ENCODE measurements around the gene ITGA2.

Gene ITGA2

DNA sequence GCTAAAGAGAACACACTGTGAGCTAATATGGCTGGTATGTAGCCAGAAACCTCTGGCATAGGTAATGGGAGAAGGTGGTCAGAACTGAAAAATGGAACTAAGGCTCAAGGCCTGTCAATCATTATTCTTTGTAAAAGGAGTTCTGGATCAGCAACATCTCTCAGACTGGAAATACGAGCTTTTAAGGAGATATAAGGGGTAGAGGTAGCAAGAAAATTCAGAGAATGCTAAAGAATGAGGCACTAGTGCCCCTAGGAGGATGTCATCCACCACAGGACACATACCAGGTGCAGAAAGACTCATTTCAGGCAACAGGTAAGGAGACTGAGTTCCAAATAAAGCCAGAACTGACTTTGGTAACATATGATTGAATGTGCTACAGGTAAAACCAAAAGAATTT, 139.3 kb downstream of the ITGA2 start:
- H3K4me3 ChIP-seq (replicated peaks; ENCODE audit: insufficient read depth, low read length): no peak overlapping the region
- no peak for DNase-seq (ENCODE audit: low read depth in 1 of 2, low spot score in 1 of 2)

DNA sequence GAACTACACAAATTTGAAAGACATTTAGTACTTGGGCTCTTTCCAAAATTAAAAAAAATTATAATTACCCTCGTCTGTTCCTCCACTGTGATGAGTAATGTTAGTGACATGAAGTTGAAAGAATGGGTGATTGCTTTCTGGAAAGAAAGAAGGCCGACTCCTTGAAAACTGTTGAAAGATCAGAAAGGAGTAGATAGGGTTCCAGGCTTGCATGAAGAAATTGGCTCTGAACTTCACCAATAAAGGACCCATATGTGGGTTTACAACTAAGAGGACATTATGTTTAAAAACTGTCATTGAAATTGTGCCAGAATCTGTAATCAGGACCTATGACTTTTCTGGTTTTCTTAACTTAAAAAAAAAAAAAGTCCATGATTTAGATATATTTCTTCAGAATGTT, 141.1 kb downstream of the ITGA2 start:
- no peaks in the 10 kb centered on the region for H3K27me3 ChIP-seq (ENCODE audit: insufficient read depth, poor library complexity, severe bottlenecking)
- TF ChIP-seq GABPA (IDR thresholded peaks at IDR 0.05; ENCODE audit: low read depth): no peak
- TF ChIP-seq, protein P1, sequence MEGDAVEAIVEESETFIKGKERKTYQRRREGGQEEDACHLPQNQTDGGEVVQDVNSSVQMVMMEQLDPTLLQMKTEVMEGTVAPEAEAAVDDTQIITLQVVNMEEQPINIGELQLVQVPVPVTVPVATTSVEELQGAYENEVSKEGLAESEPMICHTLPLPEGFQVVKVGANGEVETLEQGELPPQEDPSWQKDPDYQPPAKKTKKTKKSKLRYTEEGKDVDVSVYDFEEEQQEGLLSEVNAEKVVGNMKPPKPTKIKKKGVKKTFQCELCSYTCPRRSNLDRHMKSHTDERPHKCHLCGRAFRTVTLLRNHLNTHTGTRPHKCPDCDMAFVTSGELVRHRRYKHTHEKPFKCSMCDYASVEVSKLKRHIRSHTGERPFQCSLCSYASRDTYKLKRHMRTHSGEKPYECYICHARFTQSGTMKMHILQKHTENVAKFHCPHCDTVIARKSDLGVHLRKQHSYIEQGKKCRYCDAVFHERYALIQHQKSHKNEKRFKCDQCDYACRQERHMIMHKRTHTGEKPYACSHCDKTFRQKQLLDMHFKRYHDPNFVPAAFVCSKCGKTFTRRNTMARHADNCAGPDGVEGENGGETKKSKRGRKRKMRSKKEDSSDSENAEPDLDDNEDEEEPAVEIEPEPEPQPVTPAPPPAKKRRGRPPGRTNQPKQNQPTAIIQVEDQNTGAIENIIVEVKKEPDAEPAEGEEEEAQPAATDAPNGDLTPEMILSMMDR (IDR thresholded peaks at IDR 0.05; ENCODE audit: insufficient read depth, low read length): no peak
- TF ChIP-seq, protein P2, sequence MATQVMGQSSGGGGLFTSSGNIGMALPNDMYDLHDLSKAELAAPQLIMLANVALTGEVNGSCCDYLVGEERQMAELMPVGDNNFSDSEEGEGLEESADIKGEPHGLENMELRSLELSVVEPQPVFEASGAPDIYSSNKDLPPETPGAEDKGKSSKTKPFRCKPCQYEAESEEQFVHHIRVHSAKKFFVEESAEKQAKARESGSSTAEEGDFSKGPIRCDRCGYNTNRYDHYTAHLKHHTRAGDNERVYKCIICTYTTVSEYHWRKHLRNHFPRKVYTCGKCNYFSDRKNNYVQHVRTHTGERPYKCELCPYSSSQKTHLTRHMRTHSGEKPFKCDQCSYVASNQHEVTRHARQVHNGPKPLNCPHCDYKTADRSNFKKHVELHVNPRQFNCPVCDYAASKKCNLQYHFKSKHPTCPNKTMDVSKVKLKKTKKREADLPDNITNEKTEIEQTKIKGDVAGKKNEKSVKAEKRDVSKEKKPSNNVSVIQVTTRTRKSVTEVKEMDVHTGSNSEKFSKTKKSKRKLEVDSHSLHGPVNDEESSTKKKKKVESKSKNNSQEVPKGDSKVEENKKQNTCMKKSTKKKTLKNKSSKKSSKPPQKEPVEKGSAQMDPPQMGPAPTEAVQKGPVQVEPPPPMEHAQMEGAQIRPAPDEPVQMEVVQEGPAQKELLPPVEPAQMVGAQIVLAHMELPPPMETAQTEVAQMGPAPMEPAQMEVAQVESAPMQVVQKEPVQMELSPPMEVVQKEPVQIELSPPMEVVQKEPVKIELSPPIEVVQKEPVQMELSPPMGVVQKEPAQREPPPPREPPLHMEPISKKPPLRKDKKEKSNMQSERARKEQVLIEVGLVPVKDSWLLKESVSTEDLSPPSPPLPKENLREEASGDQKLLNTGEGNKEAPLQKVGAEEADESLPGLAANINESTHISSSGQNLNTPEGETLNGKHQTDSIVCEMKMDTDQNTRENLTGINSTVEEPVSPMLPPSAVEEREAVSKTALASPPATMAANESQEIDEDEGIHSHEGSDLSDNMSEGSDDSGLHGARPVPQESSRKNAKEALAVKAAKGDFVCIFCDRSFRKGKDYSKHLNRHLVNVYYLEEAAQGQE (IDR thresholded peaks at IDR 0.05; ENCODE audit: insufficient replicate concordance, low read depth): no peak
- no peak for TF ChIP-seq SPI1 (IDR thresholded peaks at IDR 0.05; ENCODE audit: borderline replicate concordance, low read depth)
- TF ChIP-seq POLR2AphosphoS5 (IDR thresholded peaks at IDR 0.05; ENCODE audit: low read depth): no peak

More for the DNA sequence above, 139.3 kb downstream of the ITGA2 start:
- no peaks in the 10 kb centered on the region for H3K27me3 ChIP-seq (ENCODE audit: insufficient read depth, poor library complexity, severe bottlenecking)
- no peak overlapping the region for H3K27ac ChIP-seq (replicated peaks)
- TF ChIP-seq SPI1 (IDR thresholded peaks at IDR 0.05; ENCODE audit: borderline replicate concordance, low read depth) (no peak), POLR2AphosphoS5 (IDR thresholded peaks at IDR 0.05; ENCODE audit: low read depth) (no peak), GABPA (IDR thresholded peaks at IDR 0.05; ENCODE audit: low read depth) (no peak)
- TF ChIP-seq, protein P1 (IDR thresholded peaks at IDR 0.05; ENCODE audit: insufficient read depth, low read length): no peak
- TF ChIP-seq, protein P2 (IDR thresholded peaks at IDR 0.05; ENCODE audit: insufficient replicate concordance, low read depth): no peak

DNA sequence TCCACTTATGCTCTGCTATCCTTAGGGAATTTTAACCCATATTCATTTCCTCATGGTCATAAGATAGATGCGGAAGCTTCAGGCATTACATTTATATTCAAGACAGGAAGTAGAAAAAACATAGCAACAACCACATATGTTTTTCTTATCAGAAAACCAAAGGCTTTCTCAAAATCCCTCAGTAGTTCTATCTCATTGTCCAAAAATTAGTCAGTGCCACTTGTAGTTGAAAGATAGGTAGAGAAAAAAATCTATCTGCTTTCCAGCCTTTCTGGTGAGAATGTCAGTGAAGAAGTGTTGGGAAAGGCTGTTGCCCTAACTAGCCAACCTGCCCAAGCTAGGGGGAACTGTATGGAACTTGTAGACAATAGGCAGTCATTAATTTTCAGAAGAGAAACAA, 143.9 kb downstream of the ITGA2 start:
- TF ChIP-seq GABPA (IDR thresholded peaks at IDR 0.05; ENCODE audit: low read depth) (no peak), SPI1 (IDR thresholded peaks at IDR 0.05; ENCODE audit: borderline replicate concordance, low read depth) (no peak), POLR2AphosphoS5 (IDR thresholded peaks at IDR 0.05; ENCODE audit: low read depth) (no peak)
- TF ChIP-seq, protein P2 (IDR thresholded peaks at IDR 0.05; ENCODE audit: insufficient replicate concordance, low read depth): no peak
- TF ChIP-seq, protein P1 (IDR thresholded peaks at IDR 0.05; ENCODE audit: insufficient read depth, low read length): no peak
- Histone ChIP-seq H3K27ac (replicated peaks) (no peak overlapping the region), H3K27me3 (ENCODE audit: insufficient read depth, poor library complexity, severe bottlenecking) (no peaks in the 10 kb centered on the region), H3K4me3 (replicated peaks; ENCODE audit: insufficient read depth, low read length) (no peak overlapping the region)
- DNase-seq (ENCODE audit: low read depth in 1 of 2, low spot score in 1 of 2): no peak

More for the DNA sequence above, 141.1 kb downstream of the ITGA2 start:
- DNase-seq (ENCODE audit: low read depth in 1 of 2, low spot score in 1 of 2): no peak
- no peak overlapping the region for H3K4me3 ChIP-seq (replicated peaks; ENCODE audit: insufficient read depth, low read length)
- H3K27ac ChIP-seq (replicated peaks): no peak overlapping the region
